ENCODE measurements around the gene DISC1. TPM values are rescaled to one million over a fixed set of nuclear protein-coding genes. Genes with fewer than 3 reads are reported as not detected.

The DISC1 gene
- polyA plus RNA-seq, 1 of the 3 experiments (the other 2 are of a cell fraction), result 1.7 TPM

DNA sequence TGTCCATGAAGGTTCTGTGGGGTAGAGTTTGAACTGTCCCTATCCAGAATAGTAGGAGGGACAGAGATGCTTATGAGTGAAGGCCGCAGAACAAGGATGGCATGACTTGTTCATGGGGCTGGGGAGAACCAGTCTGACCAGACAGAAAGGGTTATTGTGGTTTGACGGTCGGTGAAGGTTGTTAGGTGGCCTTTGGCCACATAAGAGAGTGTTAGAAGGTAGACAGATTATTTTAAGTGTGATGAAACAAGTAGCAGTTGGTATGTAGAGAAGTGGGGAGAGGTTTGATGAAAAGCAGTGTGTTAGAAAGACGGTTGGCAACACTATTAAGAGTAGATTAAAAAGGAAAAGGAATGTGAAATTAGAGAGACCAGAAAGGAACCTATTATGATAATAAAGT, 355.1 kb downstream of the DISC1 start (continued):
- TF ChIP-seq, protein P1, sequence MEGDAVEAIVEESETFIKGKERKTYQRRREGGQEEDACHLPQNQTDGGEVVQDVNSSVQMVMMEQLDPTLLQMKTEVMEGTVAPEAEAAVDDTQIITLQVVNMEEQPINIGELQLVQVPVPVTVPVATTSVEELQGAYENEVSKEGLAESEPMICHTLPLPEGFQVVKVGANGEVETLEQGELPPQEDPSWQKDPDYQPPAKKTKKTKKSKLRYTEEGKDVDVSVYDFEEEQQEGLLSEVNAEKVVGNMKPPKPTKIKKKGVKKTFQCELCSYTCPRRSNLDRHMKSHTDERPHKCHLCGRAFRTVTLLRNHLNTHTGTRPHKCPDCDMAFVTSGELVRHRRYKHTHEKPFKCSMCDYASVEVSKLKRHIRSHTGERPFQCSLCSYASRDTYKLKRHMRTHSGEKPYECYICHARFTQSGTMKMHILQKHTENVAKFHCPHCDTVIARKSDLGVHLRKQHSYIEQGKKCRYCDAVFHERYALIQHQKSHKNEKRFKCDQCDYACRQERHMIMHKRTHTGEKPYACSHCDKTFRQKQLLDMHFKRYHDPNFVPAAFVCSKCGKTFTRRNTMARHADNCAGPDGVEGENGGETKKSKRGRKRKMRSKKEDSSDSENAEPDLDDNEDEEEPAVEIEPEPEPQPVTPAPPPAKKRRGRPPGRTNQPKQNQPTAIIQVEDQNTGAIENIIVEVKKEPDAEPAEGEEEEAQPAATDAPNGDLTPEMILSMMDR (IDR thresholded peaks at IDR 0.05), result no peak
- TF ChIP-seq RCOR1 (IDR thresholded peaks at IDR 0.05; ENCODE audit: low read length), result no peak
- TF ChIP-seq GATA2 (CRISPR knock-in tag; IDR thresholded peaks at IDR 0.05), result no peak
- TF ChIP-seq ELF1 (IDR thresholded peaks at IDR 0.05), result no peak

DNA sequence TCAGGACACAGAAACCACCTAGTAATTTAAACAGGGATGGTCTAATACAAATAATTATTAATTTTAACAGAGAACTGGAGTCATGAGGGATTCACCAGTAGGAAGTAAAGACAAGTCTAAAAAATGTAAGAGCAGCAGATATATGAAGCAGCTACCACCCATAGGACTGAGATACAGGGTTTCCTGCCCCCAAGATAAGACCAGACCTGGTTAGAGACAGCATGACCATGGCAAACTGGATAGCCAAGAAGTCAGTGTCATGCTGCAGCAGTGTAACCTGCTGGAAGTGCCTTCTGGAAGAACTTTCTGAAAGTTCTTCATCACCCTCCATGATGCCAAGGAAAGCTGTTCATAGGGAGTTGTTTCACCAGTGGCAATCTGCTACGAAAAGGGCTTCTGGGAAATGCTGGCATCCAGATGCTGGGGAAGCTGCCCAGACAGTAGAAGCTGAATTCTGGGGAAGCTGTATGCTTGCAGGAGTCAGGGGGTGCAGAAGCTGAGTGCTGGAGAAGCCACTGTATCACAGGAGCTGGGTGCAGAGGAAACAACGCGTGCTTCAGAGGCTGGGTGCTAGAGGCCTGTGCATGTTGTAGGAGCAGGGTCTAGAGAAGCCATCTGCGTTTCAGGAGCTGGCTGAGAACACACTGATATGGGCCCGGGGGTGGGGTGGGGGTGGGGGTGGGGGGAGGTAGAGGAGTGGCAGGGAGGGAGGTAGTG, 356.4 kb downstream of the DISC1 start:
- DNase-seq, result no peak
- no peak overlapping the region for H3K4me3 ChIP-seq (ENCODE audit: low read depth in 2 of 2, low read length in 1 of 2)
- TF ChIP-seq GABPA (IDR thresholded peaks at IDR 0.05; ENCODE audit: low read depth), result no peak
- TF ChIP-seq, protein P2, sequence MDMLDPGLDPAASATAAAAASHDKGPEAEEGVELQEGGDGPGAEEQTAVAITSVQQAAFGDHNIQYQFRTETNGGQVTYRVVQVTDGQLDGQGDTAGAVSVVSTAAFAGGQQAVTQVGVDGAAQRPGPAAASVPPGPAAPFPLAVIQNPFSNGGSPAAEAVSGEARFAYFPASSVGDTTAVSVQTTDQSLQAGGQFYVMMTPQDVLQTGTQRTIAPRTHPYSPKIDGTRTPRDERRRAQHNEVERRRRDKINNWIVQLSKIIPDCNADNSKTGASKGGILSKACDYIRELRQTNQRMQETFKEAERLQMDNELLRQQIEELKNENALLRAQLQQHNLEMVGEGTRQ (IDR thresholded peaks at IDR 0.05; ENCODE audit: borderline replicate concordance, low read depth, low read length), result no peak
- no peak for TF ChIP-seq YY1 (IDR thresholded peaks at IDR 0.05; ENCODE audit: low read depth)
- TF ChIP-seq, protein P1 (IDR thresholded peaks at IDR 0.05), result no peak
- TF ChIP-seq SIN3A (IDR thresholded peaks at IDR 0.05; ENCODE audit: borderline replicate concordance, low read depth, low read length), result no peak
- no peak for TF ChIP-seq MXI1 (IDR thresholded peaks at IDR 0.05; ENCODE audit: low read depth, low read length)
- no peak for TF ChIP-seq FOXJ3 (CRISPR knock-in tag; IDR thresholded peaks at IDR 0.05)
- TF ChIP-seq MEF2A (IDR thresholded peaks at IDR 0.05; ENCODE audit: borderline replicate concordance, low read depth), result no peak
- TF ChIP-seq, protein P3, sequence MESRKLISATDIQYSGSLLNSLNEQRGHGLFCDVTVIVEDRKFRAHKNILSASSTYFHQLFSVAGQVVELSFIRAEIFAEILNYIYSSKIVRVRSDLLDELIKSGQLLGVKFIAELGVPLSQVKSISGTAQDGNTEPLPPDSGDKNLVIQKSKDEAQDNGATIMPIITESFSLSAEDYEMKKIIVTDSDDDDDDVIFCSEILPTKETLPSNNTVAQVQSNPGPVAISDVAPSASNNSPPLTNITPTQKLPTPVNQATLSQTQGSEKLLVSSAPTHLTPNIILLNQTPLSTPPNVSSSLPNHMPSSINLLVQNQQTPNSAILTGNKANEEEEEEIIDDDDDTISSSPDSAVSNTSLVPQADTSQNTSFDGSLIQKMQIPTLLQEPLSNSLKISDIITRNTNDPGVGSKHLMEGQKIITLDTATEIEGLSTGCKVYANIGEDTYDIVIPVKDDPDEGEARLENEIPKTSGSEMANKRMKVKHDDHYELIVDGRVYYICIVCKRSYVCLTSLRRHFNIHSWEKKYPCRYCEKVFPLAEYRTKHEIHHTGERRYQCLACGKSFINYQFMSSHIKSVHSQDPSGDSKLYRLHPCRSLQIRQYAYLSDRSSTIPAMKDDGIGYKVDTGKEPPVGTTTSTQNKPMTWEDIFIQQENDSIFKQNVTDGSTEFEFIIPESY (IDR thresholded peaks at IDR 0.05; ENCODE audit: borderline replicate concordance, low read depth), result no peak
- TF ChIP-seq, protein P4, sequence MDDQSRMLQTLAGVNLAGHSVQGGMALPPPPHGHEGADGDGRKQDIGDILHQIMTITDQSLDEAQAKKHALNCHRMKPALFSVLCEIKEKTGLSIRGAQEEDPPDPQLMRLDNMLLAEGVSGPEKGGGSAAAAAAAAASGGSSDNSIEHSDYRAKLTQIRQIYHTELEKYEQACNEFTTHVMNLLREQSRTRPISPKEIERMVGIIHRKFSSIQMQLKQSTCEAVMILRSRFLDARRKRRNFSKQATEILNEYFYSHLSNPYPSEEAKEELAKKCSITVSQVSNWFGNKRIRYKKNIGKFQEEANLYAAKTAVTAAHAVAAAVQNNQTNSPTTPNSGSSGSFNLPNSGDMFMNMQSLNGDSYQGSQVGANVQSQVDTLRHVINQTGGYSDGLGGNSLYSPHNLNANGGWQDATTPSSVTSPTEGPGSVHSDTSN (IDR thresholded peaks at IDR 0.05), result no peak
- no peak for TF ChIP-seq RXRA (IDR thresholded peaks at IDR 0.05; ENCODE audit: borderline replicate concordance, low read depth)
- no peak for TF ChIP-seq CHD2 (IDR thresholded peaks at IDR 0.05; ENCODE audit: low read length, partially characterized antibody)
- no peaks in the 10 kb centered on the region for H3K36me3 ChIP-seq (replicated peaks in 1 of 2; ENCODE audit: control insufficient read depth in 1 of 2, insufficient read depth in 2 of 2, low read length in 1 of 2)
- ChIA-PET CTCF (interaction anchor here (0.5 to 1.5 kb wide), 6 partner anchors 9 to 117 kb away, joined by 3 to 6 read pairs (median 4); no protein-coding TSS in a partner anchor), POLR2A (no interaction called here)
- H3K27ac ChIP-seq (ENCODE audit: low read depth in 2 of 2, low read length in 1 of 2), result no peak overlapping the region
- no peaks in the 10 kb centered on the region for H3F3A ChIP-seq (replicated peaks; ENCODE audit: insufficient read depth)
- H3K4me2 ChIP-seq, result no peak overlapping the region
- 86% methylated on average over 5 of the region's 5 CpGs for WGBS (ENCODE audit: low lambda C conversion rate)
- no peaks in the 10 kb centered on the region for H3K9me3 ChIP-seq
- no peak overlapping the region for H2AFZ ChIP-seq (ENCODE audit: low read depth)
- no peaks in the 10 kb centered on the region for H4K20me1 ChIP-seq (ENCODE audit: insufficient read depth)
- no peaks in the 10 kb centered on the region for H3K27me3 ChIP-seq (ENCODE audit: insufficient read depth)
- H3K79me2 ChIP-seq (ENCODE audit: insufficient read depth), result no peaks in the 10 kb centered on the region
- no peak overlapping the region for H3K9ac ChIP-seq
- H3K9me2 ChIP-seq, result no peaks in the 10 kb centered on the region
- peaks cover 0 to 14% of the 10 kb centered on the region in 2 experiments; a peak in 2 of 4 replicates for H3K4me1 ChIP-seq (ENCODE audit: control insufficient read depth in 1 of 2, insufficient read depth in 2 of 2, low read depth in 1 of 2, low read length in 1 of 2)

Data from SK-N-SH (cell line).